ENCODE data around the gene BTG2. TPM values are rescaled to one million over a fixed set of nuclear protein-coding genes. Genes with fewer than 3 reads are reported as not detected.

BTG2 gene
- polyA plus RNA-seq, 10 donors: 41.2 to 218 (median 92.7) TPM

DNA sequence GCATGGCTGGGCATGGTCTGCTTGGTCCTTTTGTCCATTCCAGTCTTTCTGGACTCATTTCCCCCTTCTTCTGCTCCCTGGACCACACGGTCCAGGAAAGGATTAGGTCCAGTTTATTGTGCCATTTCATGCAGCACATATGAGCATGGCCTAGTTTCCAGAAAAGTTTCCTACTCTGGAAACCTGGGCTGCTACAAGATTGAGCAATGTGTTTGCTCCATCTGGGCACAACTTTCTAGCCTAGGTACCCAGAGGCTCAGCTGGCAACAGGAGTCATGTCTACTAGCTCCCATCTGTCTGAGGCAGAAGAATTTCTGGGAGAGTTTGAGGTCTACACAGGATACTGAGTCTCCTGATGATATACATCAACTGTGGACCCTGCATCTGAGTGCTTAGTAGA lies 30.8 kb downstream of the BTG2 start:
- no peak for DNase-seq

GRCh38 chr1:203338335-203339036 lies 33.2 kb downstream of the BTG2 start:
- peak; percentile 51 to 79 (median 70) for DNase-seq

GRCh38 chr1:203340112-203340790 lies 34.9 kb downstream of the BTG2 start:
- peak; percentile 70 to 91 (median 85) for DNase-seq

DNA sequence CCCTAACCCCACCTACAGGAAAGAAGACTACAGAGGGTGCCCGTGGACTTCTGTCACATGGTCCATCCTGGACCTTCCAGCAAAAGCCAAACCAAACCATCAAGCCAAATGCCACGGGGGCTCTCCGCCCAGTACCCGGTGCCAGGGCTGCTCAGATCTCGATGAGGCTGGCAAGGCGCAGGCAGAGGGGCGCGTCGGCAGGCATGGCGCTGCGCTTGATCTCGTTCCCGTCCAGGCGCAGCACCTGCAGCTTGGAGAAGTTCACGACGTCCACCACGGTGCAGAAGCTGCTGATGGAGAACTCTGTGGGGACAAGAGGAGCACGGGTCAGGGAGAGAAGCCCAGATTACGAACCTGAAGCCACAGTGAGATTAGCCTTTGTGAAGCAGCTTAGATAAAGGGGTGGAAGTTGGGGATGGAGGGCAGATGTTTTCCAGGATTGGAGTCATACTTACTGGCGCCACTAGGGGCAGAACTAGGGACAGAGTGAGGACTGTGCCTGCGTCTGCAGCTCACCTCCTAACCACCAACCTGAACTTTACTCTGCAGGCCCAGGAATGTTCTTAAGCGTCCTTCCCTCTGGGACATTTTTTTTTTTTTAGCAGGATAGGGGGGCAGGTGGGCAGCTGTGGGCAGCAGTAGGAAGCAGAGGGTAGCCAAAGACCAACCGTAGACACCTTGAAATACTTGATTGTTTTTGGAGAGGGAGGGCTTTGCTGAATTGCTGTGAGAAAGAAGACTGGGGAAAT lies 37.0 kb downstream of the BTG2 start:
- peak in 1 of 3 donors; percentile 64 for DNase-seq

DNA sequence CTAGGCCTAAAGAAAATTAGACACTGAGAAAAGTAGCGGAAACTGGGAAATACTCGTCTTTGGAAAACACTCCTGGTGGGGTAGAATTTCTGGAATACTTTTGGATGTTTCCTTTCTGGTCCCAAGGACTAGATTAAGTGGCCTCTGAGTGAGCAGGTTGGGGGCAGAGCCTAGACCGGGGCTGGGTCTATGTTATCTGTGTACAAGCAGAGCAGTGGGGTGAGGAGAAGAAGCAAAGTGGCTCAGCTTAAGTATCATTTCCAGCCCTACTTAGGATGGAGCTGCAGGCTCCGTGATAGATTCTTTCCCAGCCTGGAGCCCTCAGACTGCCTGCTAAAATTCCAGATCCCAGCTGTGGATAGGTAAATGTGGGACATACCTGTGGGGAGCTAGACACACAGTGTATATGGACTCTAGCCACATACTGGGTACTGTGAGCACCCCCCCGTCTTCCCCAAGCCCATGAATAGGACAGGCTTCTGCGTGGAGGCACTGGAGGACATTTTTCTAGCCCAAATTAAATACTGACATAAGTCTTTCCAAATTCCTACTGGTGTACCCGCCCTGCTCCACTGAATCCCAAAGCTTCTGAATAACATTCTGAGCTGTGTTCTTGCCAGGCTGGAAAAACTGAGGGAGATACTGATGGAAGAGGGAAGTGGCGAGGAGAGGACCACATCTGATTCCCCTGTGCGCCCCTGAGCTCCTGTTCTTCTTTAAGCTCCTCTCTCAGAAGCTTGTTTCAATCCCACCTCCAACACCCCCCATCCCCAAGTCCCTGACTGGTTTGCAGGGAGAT lies 38.8 kb downstream of the BTG2 start:
- DNase-seq: no peak

DNA sequence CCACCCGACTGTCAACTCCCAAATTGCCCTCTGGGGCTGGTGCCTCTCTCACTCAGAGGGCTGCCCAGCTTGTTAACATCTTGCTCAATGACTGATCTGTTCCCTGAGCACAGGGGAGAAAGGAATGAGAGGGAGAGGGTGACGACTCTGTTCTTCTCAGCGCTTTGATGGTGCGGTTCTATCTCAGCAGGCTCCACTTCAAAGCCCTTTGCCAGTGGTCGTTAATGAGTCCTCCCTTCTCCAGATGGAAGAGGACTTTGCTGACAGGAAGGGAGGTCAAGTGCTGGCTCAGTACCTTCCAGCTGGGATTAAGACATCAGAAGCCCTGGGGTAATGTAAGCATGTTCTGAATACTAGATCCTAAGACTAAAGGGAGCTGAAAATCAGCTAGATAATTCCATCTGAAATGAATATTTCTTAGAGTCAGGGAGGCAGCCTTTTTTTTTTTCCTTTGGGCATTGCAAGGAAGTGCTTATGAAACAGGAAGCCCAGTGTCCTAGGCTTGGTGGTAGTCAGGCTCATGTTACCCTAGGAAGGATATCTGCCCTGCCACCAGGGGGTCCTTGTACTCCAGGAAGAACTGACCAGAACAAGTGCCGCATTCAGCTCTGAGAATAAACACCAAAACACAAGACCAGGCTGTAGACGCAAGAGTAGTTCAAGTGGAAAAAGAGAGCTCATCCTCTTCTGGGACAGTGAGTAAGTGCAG lies 40.9 kb downstream of the BTG2 start:
- no peak for DNase-seq

DNA sequence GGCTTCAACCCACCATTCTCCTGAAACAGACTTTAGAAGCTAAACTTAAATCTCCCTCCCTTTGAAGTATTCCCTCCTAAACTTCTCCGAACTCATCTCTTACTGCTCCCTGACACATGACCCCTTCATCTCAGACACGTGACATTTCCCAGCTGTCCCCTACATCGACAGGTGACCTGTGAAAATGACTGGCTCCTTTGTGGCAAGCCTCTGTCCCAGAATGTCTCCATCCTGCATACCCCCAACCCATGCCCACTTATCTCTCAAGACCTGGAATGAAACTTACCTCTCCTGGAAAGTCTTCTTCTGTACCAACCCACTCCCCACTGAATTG lies 41.4 kb downstream of the BTG2 start:
- DNase-seq: no peak

DNA sequence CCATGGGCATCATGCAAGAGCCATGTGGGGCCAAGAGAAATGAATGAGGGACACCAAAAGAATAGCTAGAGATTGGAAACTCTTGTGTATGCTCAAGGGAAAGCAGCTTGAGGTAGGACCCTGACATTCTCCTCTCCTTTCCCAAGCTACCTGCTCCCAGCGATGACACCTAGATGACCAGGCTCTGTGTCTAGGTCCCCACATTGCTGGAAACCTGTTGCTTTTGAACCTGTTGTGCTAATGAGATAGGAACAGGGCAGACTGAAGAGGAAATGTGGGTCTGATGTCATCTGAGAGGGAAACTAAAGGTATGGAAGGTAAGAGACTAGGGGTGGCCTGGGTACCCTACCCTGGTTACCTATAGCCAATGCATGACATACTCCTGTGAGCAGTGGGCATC lies 43.8 kb downstream of the BTG2 start:
- no peak for DNase-seq

GRCh38 chr1:203349773-203350524 lies 44.6 kb downstream of the BTG2 start:
- DNase-seq: no peak

DNA sequence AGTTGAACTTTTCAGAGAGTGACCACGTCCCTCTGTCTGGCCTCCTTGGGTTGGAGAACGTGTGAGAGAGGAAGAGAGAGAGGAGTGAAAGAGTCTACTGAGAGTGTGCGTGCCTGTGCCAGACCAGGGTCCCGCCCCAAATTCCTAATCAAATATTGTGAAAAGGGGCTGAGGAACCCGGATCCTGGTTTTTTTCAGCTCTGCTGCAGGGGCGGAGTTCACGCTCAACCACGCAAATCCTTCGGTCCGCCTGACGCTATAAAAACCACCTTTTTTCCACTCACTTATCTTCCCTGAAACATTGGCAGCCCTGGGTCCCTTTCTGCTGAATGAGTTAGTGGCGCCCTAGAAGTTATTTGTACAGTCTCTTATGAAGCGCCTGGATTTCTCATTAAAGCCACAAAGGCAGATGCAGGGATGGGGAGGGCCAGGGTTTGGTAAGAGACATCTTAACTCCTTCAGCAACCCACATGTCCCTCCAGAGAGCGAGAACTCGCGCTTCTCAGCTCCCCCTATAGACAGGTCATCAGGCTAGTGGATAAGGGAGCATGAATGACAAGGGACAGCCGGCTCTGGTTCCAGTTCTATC lies 45.8 kb downstream of the BTG2 start, which contains the start of gene FMOD:
TSS of gene FMOD (minus strand) at position 86 of the 589 bp plus-strand sequence. CDS start 2,852 bp downstream, outside the sequence.
- peak; percentile 56 to 95 (median 89) for DNase-seq

DNA sequence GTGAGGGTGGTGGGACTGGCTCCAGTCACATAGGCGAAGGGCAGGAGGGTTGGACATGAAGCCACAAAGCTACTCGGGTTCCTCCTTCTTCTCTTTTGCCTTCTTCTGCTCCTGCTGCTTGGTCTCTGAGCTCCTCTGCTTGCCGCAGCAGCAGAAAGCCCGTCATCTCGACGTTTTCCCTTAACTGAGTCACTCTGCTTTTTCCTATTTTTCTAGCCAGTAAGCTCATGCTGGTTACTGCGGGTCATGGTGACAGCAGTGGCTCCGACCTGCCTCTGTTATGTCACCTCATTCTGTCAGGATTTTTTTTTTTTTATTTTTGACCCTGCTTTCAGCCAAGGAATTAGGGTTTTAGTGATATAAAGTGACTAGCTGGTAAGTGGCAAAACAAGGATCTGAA lies 48.2 kb downstream of the BTG2 start:
- DNase-seq: no peak

DNA sequence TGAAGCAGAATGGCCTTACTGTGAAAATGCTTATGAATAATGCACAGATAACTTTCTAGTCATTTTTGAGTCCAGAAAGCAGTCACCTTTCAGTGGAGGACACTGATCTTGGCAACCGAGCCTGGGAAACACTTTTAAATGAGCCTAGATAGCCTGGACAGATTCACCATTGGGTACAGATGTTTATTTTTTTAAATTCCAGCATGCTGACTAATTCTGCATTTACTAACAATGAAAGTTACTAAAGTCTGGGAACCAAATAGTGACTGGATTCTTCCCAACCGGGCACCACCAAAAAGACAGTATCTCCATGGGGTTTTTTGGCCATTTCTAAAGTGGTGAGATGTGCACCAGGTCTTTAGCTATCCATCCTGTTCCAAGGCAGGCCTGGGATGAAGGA lies 48.9 kb downstream of the BTG2 start:
- no peak for DNase-seq

DNA sequence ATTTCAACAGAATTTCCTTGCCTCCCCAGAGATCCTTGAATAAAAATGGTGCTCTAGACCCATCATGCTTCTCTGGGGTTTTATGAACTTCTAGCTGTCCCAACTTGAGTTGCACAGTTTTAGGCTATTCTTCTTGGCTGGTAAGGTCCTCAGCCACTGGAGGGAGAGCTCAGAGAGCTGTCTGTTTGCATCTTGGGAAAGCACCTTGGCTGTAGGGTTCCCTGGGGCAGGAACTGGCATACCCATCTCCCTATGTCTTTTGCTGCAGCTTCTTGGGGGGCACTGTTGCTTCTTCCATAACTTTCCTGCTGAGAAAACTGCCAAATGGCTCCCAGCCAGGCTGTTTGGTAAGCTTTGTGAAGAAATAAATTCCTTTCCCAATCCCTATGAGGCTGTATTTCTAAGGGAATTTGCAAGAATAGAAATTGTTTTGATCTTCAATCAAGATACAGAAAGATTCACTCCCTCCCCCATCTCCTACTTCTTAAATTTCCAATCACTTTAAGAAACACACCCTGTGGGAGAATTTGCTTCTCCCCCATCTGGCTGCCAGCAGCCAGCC lies 53.8 kb downstream of the BTG2 start:
- DNase-seq: no peak

Other genes with a start within 250 kb of the BTG2 start
- 100 to 1,000 TPM; 263 to 409 (median 353) TPM for gene MYOG, start 219.5 kb upstream of the BTG2 start, polyA plus RNA-seq (ENCODE audit: insufficient read length in 10 of 10)
- gene ADORA1, start 177.8 kb upstream of the BTG2 start, polyA plus RNA-seq (ENCODE audit: insufficient read length in 10 of 10): 1 to 10 TPM; 1.9 to 7.7 (median 4.5) TPM
- gene MYBPH, start 129.7 kb upstream of the BTG2 start, polyA plus RNA-seq (ENCODE audit: insufficient read length in 10 of 10): 100 to 1,000 TPM; 136 to 473 (median 236) TPM
- 1 to 10 TPM in 3 of 10 donors, under 1 TPM in 7; 0.24 to 1.2 (median 0.65) TPM for gene CHI3L1, start 118.8 kb upstream of the BTG2 start, polyA plus RNA-seq (ENCODE audit: insufficient read length in 10 of 10)
- 1 to 10 TPM in 1 of 10 donors, under 1 TPM in 9; 0.28 to 1.0 (median 0.52) TPM for gene CHIT1, start 75.8 kb upstream of the BTG2 start, polyA plus RNA-seq (ENCODE audit: insufficient read length in 10 of 10)
- gene FMOD, start 45.6 kb downstream of the BTG2 start, polyA plus RNA-seq (ENCODE audit: insufficient read length in 10 of 10): 100 to 1,000 TPM in 7 of 10 donors, 10 to 100 TPM in 3; 54.6 to 273 (median 164) TPM
- gene PRELP, start 170.3 kb downstream of the BTG2 start, polyA plus RNA-seq (ENCODE audit: insufficient read length in 10 of 10): 10 to 100 TPM in 1 of 10 donors, 1 to 10 TPM in 9; 1.3 to 10.5 (median 3.2) TPM
- gene OPTC, start 188.6 kb downstream of the BTG2 start, polyA plus RNA-seq (ENCODE audit: insufficient read length in 10 of 10): not detected